HepG2 (cell line): Measurements from ENCODE around the gene SSR2. TPM values are rescaled to one million over a fixed set of nuclear protein-coding genes. Genes with fewer than 3 reads are reported as not detected.

Source experiments
- CCDC6 ChIP-seq: sonication (generic); formaldehyde crosslinking; IDR thresholded peaks from 2 replicates; pipeline ENCODE4 v1.8.1; 2022; ENCODE audit warnings: mild to moderate bottlenecking, missing genetic modification reagents, moderate library complexity
- CEBPG ChIP-seq: IDR thresholded peaks from 2 replicates; pipeline ENCODE4 v1.6.1; 2016
- ERF ChIP-seq: IDR thresholded peaks from 2 replicates; pipeline ENCODE4 v1.6.1; 2018; ENCODE audit warnings: missing biosample characterization, missing genetic modification reagents
- MAZ ChIP-seq, 2 experiments: sonication (generic) in 1 of 2; formaldehyde crosslinking in 1 of 2; IDR thresholded peaks; 2 replicates each; pipeline versions ENCODE4 v1.5.0 to v1.6.1; 2012 to 2020; ENCODE audit warnings: low read depth in 2 of 2, mild to moderate bottlenecking in 2 of 2, borderline replicate concordance in 1 of 2, improper control_type of control experiment in 1 of 2, low read length in 1 of 2, missing genetic modification reagents in 1 of 2, moderate library complexity in 1 of 2
- SNAPC2 ChIP-seq: sonication (generic); formaldehyde crosslinking; IDR thresholded peaks from 2 replicates; pipeline ENCODE4 v1.8.1; 2022; ENCODE audit warnings: mild to moderate bottlenecking, missing genetic modification reagents
- YY1 ChIP-seq: IDR thresholded peaks from 2 replicates; pipeline ENCODE4 v1.6.1; 2011; ENCODE audit warnings: low read length, low read depth, moderate library complexity, mild to moderate bottlenecking; ENCODE audit not compliant: insufficient read depth, insufficient replicate concordance
- polyA plus RNA-seq, 8 experiments: library from polyadenylated mRNA; depleted of rRNA in 3 of 8; stranded (reverse) in 7 of 8; unstranded in 1 of 8; fragments of >200 nt; fragmentation: Illumina TruSeq in 4 of 8; extraction: Trizol in 4 of 8; gene quantifications; 2 replicates each; pipeline versions ENCODE4 v1.2.1 to v1.2.3, GENCODE V29; 2011 to 2016; ENCODE audit warnings: low read depth in 4 of 8, missing spikeins in 1 of 8, mixed read lengths in 1 of 8; ENCODE audit not compliant: insufficient read depth in 1 of 8
- total RNA-seq, 5 experiments: library from RNA; depleted of rRNA; stranded (reverse); fragments of >200 nt; fragmentation: Illumina TruSeq; extraction: Trizol; gene quantifications; 2 replicates each; pipeline ENCODE4 v1.2.3, GENCODE V29; 2016; ENCODE audit warnings: low read depth in 1 of 5
- TF ChIP-seq, protein P1 (sequence below): IDR thresholded peaks from 2 replicates; pipeline ENCODE4 v1.6.1; 2016; ENCODE audit warnings: mild to moderate bottlenecking
- TF ChIP-seq, protein P2 (sequence below): sonication (generic); formaldehyde crosslinking; conservative IDR thresholded peaks from 2 replicates; pipeline ENCODE4 v1.4.0; 2020; ENCODE audit warnings: mild to moderate bottlenecking, missing genetic modification reagents, moderate library complexity
- TF ChIP-seq, protein P3 (sequence below): sonication (generic); formaldehyde crosslinking; IDR thresholded peaks from 2 replicates; pipeline ENCODE4 v1.4.0; 2020; ENCODE audit warnings: missing genetic modification reagents
- TF ChIP-seq, protein P4 (sequence below): IDR thresholded peaks from 2 replicates; pipeline ENCODE4 v1.4.0; 2020; ENCODE audit warnings: mild to moderate bottlenecking, missing genetic modification reagents
- TF ChIP-seq, protein P5 (sequence below): sonication (generic); formaldehyde crosslinking; IDR thresholded peaks from 2 replicates; pipeline ENCODE4 v1.5.0; 2020; ENCODE audit warnings: mild to moderate bottlenecking, missing genetic modification reagents, borderline replicate concordance

Gene SSR2
- total and polyA plus RNA-seq, 2 of the 13 experiments (the other 11 are each of a cell fraction or from before 2014, with no cell fraction given), result 284 to 461 TPM

DNA sequence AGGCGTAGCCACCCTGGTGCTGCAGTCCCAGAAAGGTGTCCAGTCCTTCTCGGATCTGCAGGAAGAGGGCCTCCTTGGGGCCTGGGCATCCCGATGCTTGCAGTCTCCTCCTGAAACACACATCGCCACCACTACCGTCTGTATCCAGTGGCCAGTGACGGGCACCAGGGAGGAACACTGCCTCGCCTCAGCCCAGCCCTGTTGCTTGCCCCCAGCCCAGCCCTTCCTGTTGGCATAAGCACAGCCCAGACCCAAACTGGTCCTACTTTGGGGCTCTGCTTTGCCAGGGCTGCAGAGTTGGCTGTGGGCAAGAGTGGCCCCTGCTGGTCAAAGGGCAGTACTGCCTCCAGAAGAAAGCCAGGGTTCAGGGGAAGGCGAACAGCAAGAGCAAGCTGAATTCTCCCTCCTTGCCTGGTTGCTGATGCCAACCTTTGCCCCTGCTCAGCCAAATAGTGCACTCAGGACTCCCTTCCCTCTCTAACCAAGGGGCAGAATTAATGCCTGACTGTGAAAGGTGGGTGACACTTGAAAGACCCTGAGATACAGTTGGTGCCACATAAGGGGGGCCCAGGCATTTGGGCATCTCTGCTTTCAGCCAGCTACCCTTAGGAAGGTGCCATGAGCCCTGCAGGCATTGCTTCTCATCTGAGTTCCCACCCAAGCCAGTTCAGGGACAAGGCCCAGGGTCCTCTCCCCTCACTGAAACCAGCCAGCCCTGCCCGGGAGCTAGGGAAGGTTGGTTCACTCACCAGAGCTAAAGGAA lies 31.3 kb downstream of the SSR2 start (continued):
- TF ChIP-seq, protein P1, sequence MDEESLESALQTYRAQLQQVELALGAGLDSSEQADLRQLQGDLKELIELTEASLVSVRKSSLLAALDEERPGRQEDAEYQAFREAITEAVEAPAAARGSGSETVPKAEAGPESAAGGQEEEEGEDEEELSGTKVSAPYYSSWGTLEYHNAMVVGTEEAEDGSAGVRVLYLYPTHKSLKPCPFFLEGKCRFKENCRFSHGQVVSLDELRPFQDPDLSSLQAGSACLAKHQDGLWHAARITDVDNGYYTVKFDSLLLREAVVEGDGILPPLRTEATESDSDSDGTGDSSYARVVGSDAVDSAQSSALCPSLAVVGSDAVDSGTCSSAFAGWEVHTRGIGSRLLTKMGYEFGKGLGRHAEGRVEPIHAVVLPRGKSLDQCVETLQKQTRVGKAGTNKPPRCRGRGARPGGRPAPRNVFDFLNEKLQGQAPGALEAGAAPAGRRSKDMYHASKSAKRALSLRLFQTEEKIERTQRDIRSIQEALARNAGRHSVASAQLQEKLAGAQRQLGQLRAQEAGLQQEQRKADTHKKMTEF (CRISPR knock-in tag), result peak; percentile 45; the same call in 1 of the 2 replicates
- TF ChIP-seq YY1, result no peak
- TF ChIP-seq, protein P2, sequence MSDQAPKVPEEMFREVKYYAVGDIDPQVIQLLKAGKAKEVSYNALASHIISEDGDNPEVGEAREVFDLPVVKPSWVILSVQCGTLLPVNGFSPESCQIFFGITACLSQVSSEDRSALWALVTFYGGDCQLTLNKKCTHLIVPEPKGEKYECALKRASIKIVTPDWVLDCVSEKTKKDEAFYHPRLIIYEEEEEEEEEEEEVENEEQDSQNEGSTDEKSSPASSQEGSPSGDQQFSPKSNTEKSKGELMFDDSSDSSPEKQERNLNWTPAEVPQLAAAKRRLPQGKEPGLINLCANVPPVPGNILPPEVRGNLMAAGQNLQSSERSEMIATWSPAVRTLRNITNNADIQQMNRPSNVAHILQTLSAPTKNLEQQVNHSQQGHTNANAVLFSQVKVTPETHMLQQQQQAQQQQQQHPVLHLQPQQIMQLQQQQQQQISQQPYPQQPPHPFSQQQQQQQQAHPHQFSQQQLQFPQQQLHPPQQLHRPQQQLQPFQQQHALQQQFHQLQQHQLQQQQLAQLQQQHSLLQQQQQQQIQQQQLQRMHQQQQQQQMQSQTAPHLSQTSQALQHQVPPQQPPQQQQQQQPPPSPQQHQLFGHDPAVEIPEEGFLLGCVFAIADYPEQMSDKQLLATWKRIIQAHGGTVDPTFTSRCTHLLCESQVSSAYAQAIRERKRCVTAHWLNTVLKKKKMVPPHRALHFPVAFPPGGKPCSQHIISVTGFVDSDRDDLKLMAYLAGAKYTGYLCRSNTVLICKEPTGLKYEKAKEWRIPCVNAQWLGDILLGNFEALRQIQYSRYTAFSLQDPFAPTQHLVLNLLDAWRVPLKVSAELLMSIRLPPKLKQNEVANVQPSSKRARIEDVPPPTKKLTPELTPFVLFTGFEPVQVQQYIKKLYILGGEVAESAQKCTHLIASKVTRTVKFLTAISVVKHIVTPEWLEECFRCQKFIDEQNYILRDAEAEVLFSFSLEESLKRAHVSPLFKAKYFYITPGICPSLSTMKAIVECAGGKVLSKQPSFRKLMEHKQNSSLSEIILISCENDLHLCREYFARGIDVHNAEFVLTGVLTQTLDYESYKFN (CRISPR knock-in tag), result 0 out of 2 replicates have a peak, but pooled peaks have one; percentile 12
- no peak for TF ChIP-seq ERF (CRISPR knock-in tag)
- no peak for TF ChIP-seq MAZ (IDR thresholded peaks at IDR 0.05; ENCODE audit: borderline replicate concordance, low read depth, low read length)
- peak; percentile 45; the same call in 1 of the 2 replicates for TF ChIP-seq MAZ (CRISPR knock-in tag; IDR thresholded peaks at IDR 0.05; ENCODE audit: low read depth)
- peak; percentile 74; the same call in 1 of the 2 replicates for TF ChIP-seq CCDC6 (CRISPR knock-in tag)
- TF ChIP-seq, protein P3, sequence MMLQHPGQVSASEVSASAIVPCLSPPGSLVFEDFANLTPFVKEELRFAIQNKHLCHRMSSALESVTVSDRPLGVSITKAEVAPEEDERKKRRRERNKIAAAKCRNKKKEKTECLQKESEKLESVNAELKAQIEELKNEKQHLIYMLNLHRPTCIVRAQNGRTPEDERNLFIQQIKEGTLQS (CRISPR knock-in tag), result no peak
- TF ChIP-seq, protein P4, sequence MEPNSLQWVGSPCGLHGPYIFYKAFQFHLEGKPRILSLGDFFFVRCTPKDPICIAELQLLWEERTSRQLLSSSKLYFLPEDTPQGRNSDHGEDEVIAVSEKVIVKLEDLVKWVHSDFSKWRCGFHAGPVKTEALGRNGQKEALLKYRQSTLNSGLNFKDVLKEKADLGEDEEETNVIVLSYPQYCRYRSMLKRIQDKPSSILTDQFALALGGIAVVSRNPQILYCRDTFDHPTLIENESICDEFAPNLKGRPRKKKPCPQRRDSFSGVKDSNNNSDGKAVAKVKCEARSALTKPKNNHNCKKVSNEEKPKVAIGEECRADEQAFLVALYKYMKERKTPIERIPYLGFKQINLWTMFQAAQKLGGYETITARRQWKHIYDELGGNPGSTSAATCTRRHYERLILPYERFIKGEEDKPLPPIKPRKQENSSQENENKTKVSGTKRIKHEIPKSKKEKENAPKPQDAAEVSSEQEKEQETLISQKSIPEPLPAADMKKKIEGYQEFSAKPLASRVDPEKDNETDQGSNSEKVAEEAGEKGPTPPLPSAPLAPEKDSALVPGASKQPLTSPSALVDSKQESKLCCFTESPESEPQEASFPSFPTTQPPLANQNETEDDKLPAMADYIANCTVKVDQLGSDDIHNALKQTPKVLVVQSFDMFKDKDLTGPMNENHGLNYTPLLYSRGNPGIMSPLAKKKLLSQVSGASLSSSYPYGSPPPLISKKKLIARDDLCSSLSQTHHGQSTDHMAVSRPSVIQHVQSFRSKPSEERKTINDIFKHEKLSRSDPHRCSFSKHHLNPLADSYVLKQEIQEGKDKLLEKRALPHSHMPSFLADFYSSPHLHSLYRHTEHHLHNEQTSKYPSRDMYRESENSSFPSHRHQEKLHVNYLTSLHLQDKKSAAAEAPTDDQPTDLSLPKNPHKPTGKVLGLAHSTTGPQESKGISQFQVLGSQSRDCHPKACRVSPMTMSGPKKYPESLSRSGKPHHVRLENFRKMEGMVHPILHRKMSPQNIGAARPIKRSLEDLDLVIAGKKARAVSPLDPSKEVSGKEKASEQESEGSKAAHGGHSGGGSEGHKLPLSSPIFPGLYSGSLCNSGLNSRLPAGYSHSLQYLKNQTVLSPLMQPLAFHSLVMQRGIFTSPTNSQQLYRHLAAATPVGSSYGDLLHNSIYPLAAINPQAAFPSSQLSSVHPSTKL, result 0 out of 2 replicates have a peak, but pooled peaks have one; percentile 25
- TF ChIP-seq, protein P5, sequence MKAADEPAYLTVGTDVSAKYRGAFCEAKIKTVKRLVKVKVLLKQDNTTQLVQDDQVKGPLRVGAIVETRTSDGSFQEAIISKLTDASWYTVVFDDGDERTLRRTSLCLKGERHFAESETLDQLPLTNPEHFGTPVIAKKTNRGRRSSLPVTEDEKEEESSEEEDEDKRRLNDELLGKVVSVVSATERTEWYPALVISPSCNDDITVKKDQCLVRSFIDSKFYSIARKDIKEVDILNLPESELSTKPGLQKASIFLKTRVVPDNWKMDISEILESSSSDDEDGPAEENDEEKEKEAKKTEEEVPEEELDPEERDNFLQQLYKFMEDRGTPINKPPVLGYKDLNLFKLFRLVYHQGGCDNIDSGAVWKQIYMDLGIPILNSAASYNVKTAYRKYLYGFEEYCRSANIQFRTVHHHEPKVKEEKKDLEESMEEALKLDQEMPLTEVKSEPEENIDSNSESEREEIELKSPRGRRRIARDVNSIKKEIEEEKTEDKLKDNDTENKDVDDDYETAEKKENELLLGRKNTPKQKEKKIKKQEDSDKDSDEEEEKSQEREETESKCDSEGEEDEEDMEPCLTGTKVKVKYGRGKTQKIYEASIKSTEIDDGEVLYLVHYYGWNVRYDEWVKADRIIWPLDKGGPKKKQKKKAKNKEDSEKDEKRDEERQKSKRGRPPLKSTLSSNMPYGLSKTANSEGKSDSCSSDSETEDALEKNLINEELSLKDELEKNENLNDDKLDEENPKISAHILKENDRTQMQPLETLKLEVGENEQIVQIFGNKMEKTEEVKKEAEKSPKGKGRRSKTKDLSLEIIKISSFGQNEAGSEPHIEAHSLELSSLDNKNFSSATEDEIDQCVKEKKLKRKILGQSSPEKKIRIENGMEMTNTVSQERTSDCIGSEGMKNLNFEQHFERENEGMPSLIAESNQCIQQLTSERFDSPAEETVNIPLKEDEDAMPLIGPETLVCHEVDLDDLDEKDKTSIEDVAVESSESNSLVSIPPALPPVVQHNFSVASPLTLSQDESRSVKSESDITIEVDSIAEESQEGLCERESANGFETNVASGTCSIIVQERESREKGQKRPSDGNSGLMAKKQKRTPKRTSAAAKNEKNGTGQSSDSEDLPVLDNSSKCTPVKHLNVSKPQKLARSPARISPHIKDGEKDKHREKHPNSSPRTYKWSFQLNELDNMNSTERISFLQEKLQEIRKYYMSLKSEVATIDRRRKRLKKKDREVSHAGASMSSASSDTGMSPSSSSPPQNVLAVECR (CRISPR knock-in tag), result peak; percentile 16; the same call in 1 of the 2 replicates
- no peak for TF ChIP-seq CEBPG (CRISPR knock-in tag)
- no peak for TF ChIP-seq SNAPC2
